Heart left ventricle (tissue), 16 donors: ENCODE results near the gene MTF2. TPM values are rescaled to one million over a fixed set of nuclear protein-coding genes. Genes with fewer than 3 reads are reported as not detected.

Experiments used
- ATAC-seq, 4 donors: fragments of 200-7000 bp; cut with Tn5 transposase; one replicate each; pipeline ENCODE4 v1.9.1; 2020 to 2022; ENCODE audit warnings: moderate library complexity in 4 of 4, mild to moderate bottlenecking in 3 of 4, moderate number of reproducible peaks in 1 of 4
- DNase-seq, 5 donors: peaks; one replicate each; pipeline ENCODE4 v3.0.0-alpha.2; 2020
- H3K27ac ChIP-seq, 12 donors: fragments of 200-600 bp; sonication (generic) in 4 of 12; one replicate each; pipeline versions ENCODE4 v1.5.0 to v1.8.0; 2016 to 2022; ENCODE audit warnings: mild to moderate bottlenecking in 2 of 12
- H3K27me3 ChIP-seq, 9 donors: fragments of 200-600 bp; sonication (generic) in 2 of 9; one replicate each; pipeline versions ENCODE4 v1.5.1 to v1.8.0; 2016 to 2022; ENCODE audit warnings: mild to moderate bottlenecking in 3 of 9
- H3K36me3 ChIP-seq, 9 donors: fragments of 200-600 bp; sonication (generic) in 2 of 9; one replicate each; pipeline versions ENCODE4 v1.5.0 to v1.8.0; 2018 to 2022; ENCODE audit warnings: mild to moderate bottlenecking in 2 of 9
- H3K4me1 ChIP-seq, 12 donors: fragments of 200-600 bp; sonication (generic) in 4 of 12; one replicate each; pipeline versions ENCODE4 v1.5.0 to v1.8.0; 2016 to 2022; ENCODE audit warnings: mild to moderate bottlenecking in 3 of 12
- H3K4me3 ChIP-seq, 12 donors: fragments of 200-600 bp; sonication (generic) in 4 of 12; one replicate each; pipeline versions ENCODE4 v1.5.0 to v1.8.0; 2017 to 2022; ENCODE audit warnings: mild to moderate bottlenecking in 9 of 12, moderate library complexity in 4 of 12
- H3K9me3 ChIP-seq, 12 donors: fragments of 200-600 bp; sonication (generic) in 4 of 12; one replicate each; pipeline versions ENCODE4 v1.5.0 to v1.8.0; 2016 to 2022; ENCODE audit warnings: mild to moderate bottlenecking in 1 of 12
- POLR2A ChIP-seq, 2 donors: fragments of 450-650 bp; IDR thresholded peaks; one replicate each; pipeline ENCODE4 v1.6.1; 2017; ENCODE audit warnings: antibody characterized with exemption in 2 of 2, mild to moderate bottlenecking in 2 of 2, moderate library complexity in 2 of 2
- WGBS, 4 donors: extraction: QIAGEN DNeasy Blood & Tissue Kit in 2 of 4; methylation state at CpG; one replicate each; pipeline versions ENCODE4 v1.1.5 to v1.1.7; 2013 to 2018; 5-methylcytosine and 5-hydroxymethylcytosine counted together
- intact Hi-C, 10 donors: fragments of 100-400 bp; cut with DNase I; formaldehyde crosslinking; loops; one replicate each; pipeline versions ENCODE4 v1.11.1 to v1.14.2; 2022
- polyA plus RNA-seq, 2 donors: library from polyadenylated mRNA; stranded (reverse); fragments of 200-250 nt; gene quantifications; one replicate each; pipeline ENCODE4 v1.2.3, GENCODE V29; 2013
- total RNA-seq, 9 donors: library from RNA; depleted of rRNA in 2 of 9; stranded (reverse); fragments of >200 nt in 2 of 9; fragmentation: NEBNext Ultra II Directional in 3 of 9; extraction: Animal tissue kit (Norgen Biotek cat#: 25700) in 3 of 9; gene quantifications; one replicate each; pipeline versions ENCODE4 v1.1.0 to v1.2.4, GENCODE V29; 2016 to 2023
- TF ChIP-seq, protein P1 (sequence below), 12 donors: fragments of 200-600 bp; sonication (generic) in 4 of 12; IDR thresholded peaks; one replicate each; pipeline versions ENCODE4 v1.5.0 to v1.8.0; 2018 to 2022; ENCODE audit warnings: antibody characterized with exemption in 12 of 12, mild to moderate bottlenecking in 5 of 12
- donor health status: ischemic (EF 13 %, LVEDD 7.1; RV severe dilation, severe dysfunction).
- donor health status: healthy with polysubstance abuse.
- donor health status: DM: no; HTN: yes; CAD: no.
- donor health status: DM: no; HTN: no; CAD: no.
- donor health status: ischemic (EF 25% LVEDD 6.9; RV normal size, moderate dysfunction).
- donor health status: ischemic (EF 25% LVEDD 5.7; RV mildly dilated, moderate dysfunction).
- donor health status: healthy.
- donor health status: DM: yes; HTN: yes; CAD: no.
- donor health status: ischemic (EF 35%, LVEDD 5.7; RV mildly dilated, moderate dysfunction).
- donor health status: nonischemic (EF 11% LVEDD 7.7; RV severe dilation, severe dysfunction).
- donor health status: DM: yes; HTN: yes; CAD: no.
- donor health status: PGD.
- donor health status: ischemic (EF 29% LVEDD 5.4; RV normal size, mild dysfunction).
- donor health status: nonischemic (EF 23%, LVEDD 6.1; RV moderate dilation, normal function).

The MTF2 gene
- total and polyA plus RNA-seq, 11 donors = 4.8 to 11.4 (median 8.0) TPM

DNA sequence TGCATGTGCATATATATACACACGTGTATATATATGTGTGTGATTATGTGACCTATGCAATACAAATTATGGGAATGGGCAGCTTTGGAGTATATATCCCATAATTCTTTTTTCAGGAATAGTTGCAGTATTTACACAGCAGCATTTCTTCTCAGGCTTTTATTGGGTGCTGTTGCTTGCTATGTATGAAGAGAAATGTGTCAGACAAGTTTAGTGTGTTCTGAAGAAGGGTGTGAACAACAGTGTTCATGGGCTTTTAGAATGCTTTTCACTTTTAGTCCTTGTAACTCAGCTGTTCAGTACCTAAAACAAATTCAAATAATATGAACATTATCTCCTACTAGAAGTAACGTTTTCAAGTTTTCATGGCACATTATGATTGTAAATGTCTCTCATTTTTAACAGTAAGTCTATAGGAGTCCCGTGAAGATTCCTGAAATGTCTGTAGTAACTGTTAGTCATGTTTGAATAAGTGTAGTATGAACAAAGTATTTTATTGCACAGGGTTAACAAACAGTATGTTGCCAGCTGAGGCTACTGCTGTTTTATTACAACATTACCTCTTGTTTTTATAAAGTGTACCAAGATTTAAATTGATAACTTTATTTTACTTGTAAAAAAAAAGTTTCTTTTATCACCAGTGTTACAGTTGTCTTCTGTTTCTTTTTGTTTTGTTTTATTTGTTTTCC, 58.7 kb downstream of the MTF2 start:
- ATAC-seq = no peak
- H3K4me1 ChIP-seq = no peaks in the 10 kb centered on the region
- WGBS, 4 donors = 59 to 61% (median 61%) methylated on average over 3 of the region's 3 CpGs

DNA sequence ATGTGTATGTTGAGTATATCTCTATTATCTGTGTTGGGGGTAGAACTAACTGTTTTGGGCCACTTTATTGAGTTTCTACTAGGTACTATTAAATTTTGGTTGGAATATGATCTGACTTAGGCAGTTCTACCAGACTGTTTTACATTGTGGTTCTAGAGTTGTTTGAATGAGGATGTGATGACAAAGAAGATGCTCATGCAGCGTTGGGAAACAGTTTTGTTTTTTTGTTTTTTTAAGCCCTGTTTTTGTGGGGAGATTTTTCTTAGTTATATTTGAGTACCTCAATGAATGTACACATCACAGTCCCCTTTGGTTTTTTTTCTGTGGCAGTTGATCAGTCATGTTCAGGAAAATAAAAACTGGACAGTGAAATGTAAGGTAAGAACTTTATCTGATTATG, 61.0 kb downstream of the MTF2 start:
- no peak for TF ChIP-seq POLR2A (IDR thresholded peaks at IDR 0.05)
- TF ChIP-seq, protein P1, sequence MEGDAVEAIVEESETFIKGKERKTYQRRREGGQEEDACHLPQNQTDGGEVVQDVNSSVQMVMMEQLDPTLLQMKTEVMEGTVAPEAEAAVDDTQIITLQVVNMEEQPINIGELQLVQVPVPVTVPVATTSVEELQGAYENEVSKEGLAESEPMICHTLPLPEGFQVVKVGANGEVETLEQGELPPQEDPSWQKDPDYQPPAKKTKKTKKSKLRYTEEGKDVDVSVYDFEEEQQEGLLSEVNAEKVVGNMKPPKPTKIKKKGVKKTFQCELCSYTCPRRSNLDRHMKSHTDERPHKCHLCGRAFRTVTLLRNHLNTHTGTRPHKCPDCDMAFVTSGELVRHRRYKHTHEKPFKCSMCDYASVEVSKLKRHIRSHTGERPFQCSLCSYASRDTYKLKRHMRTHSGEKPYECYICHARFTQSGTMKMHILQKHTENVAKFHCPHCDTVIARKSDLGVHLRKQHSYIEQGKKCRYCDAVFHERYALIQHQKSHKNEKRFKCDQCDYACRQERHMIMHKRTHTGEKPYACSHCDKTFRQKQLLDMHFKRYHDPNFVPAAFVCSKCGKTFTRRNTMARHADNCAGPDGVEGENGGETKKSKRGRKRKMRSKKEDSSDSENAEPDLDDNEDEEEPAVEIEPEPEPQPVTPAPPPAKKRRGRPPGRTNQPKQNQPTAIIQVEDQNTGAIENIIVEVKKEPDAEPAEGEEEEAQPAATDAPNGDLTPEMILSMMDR (IDR thresholded peaks at IDR 0.05) = no peak
- peaks cover 0 to 65% (median 50%) of the 10 kb centered on the region in 9 donors for H3K36me3 ChIP-seq

More for the DNA sequence above, 58.7 kb downstream of the MTF2 start:
- Histone ChIP-seq H3K9me3 (no peaks in the 10 kb centered on the region), H3K27me3 (no peaks in the 10 kb centered on the region), H3K27ac (no peak overlapping the region), H3K36me3 (peaks cover 0 to 87% (median 71%) of the 10 kb centered on the region in 9 donors), H3K4me3 (no peak overlapping the region)
- no peak for DNase-seq
- TF ChIP-seq, protein P1 (IDR thresholded peaks at IDR 0.05) = no peak
- no peak for TF ChIP-seq POLR2A (IDR thresholded peaks at IDR 0.05)
- intact Hi-C loops = no loop called here

DNA sequence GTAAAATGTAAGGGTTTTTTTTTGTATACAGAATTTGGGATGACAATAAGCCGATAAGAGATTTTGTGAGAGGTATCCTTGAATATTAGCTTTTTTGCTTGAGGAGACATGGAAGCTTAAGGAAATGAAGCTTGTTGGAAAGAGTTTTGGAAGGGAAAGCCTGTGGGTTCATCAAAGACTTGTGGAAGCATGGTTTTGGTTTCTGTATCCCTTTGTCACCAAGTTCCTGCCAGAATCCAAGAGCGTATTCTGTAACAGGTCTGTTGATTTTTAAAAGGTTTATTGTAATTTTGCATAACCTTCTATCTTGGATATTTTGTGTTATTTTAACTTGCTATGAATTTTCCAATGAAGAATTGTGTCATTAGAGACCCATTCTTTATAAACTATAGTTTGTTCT, 63.1 kb downstream of the MTF2 start:
- H3K4me1 ChIP-seq = no peaks in the 10 kb centered on the region
- TF ChIP-seq, protein P1 (IDR thresholded peaks at IDR 0.05) = no peak
- no peak for TF ChIP-seq POLR2A (IDR thresholded peaks at IDR 0.05)
- H3K36me3 ChIP-seq = peaks cover 0 to 45% (median 30%) of the 10 kb centered on the region in 9 donors
- no peaks in the 10 kb centered on the region for H3K9me3 ChIP-seq
- H3K27me3 ChIP-seq = no peaks in the 10 kb centered on the region
- no peak overlapping the region for H3K27ac ChIP-seq
- no peak for DNase-seq
- no peak for ATAC-seq
- intact Hi-C loops = no loop called here
- WGBS, 4 donors = 95 to 99% (median 97%) methylated on average over 2 of the region's 2 CpGs
- H3K4me3 ChIP-seq = no peak overlapping the region

More for the DNA sequence above, 61.0 kb downstream of the MTF2 start:
- Histone ChIP-seq H3K4me1 (no peaks in the 10 kb centered on the region), H3K9me3 (no peaks in the 10 kb centered on the region), H3K27ac (no peak overlapping the region), H3K27me3 (no peaks in the 10 kb centered on the region), H3K4me3 (no peak overlapping the region)
- WGBS, 4 donors = 83 to 91% (median 86%) methylated on average over 1 of the region's 1 CpG
- DNase-seq (no peak), ATAC-seq (no peak)
- intact Hi-C loops = no loop called here

DNA sequence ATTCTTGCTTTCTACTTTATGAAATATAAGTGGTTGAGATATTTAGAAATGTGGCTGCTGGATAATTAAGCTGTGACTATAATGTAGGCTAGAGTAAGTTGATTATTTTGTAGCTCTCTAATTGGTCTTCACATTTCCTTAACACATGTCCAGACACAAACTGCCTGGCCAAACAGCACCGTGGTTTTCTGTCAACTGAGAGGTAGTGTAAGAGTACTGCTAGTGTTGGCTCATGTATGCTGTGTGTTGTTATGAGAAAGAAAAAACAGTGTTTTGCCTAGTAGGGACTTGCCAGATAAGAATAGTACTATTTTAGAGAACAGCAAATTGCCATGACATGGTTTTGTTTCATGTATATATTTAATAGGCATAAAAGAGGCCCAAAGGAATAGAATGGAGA, 64.1 kb downstream of the MTF2 start:
- ATAC-seq (no peak), DNase-seq (no peak)
- Histone ChIP-seq H3K4me1 (peaks cover 0 to 7% (median 0%) of the 10 kb centered on the region in 12 donors), H3K27ac (no peak overlapping the region), H3K9me3 (no peaks in the 10 kb centered on the region), H3K4me3 (no peak overlapping the region), H3K36me3 (peaks cover 0 to 35% (median 20%) of the 10 kb centered on the region in 9 donors), H3K27me3 (no peaks in the 10 kb centered on the region)
- 62 to 76% (median 70%) methylated on average over 1 of the region's 1 CpG for WGBS, 4 donors
- intact Hi-C loops = no loop called here
- TF ChIP-seq, protein P1 (IDR thresholded peaks at IDR 0.05) = no peak
- no peak for TF ChIP-seq POLR2A (IDR thresholded peaks at IDR 0.05)
